Activated T-cell treated with anti-CD3 and anti-CD28 coated beads, Interleukin-2, amount 50 U/mL, for 4 hours (primary cell): ENCODE measurements around the gene BRD3. TPM values are rescaled to one million over a fixed set of nuclear protein-coding genes. Genes with fewer than 3 reads are reported as not detected.

Experiments
- ATAC-seq, 2 donors: fragments of 200-7000 bp; cut with Tn5 transposase; one replicate each; pipeline ENCODE4 v1.10.0; 2021
- DNase-seq: peaks from one replicate; pipeline ENCODE4 v3.0.0-alpha.2; 2020
- H3K27me3 Mint-ChIP-seq: one replicate; pipeline ENCODE4 v1.8.0; 2021; ENCODE audit warnings: low read depth, mixed read lengths
- H3K36me3 Mint-ChIP-seq: one replicate; pipeline ENCODE4 v1.8.0; 2022; ENCODE audit warnings: mixed read lengths; ENCODE audit not compliant: insufficient read depth
- H3K4me1 Mint-ChIP-seq: one replicate; pipeline ENCODE4 v1.8.0; 2021; ENCODE audit warnings: low read depth, mixed read lengths
- H3K4me3 Mint-ChIP-seq: one replicate; pipeline ENCODE4 v1.8.0; 2021; ENCODE audit warnings: mild to moderate bottlenecking, moderate library complexity, mixed read lengths
- H3K9me3 Mint-ChIP-seq: one replicate; pipeline ENCODE4 v1.8.0; 2021; ENCODE audit warnings: mixed read lengths
- total RNA-seq, 3 donors: library from RNA; stranded (reverse); gene quantifications; one replicate each; pipeline ENCODE4 v1.2.1, GENCODE V29; 2021

BRD3 gene
- total RNA-seq, 3 donors from 2014 or later: 29.3 to 38.2 (median 32.4) TPM

- Mint-ChIP-seq H3K4me1 (no peaks in the 10 kb centered on the region), H3K9me3 (no peaks in the 10 kb centered on the region), H3K27me3 (no peaks in the 10 kb centered on the region), H3K4me3 (no peak overlapping the region), H3K36me3 (no peaks in the 10 kb centered on the region)
- DNase-seq (no peak), ATAC-seq (no peak)
These were observed 84.7 kb downstream of the BRD3 start for GRCh38 chr9:133982971-133983720.

GRCh38 chr9:133981958-133982681, 85.7 kb downstream of the BRD3 start:
- Mint-ChIP-seq H3K36me3 (no peaks in the 10 kb centered on the region), H3K27me3 (no peaks in the 10 kb centered on the region), H3K4me1 (no peaks in the 10 kb centered on the region), H3K4me3 (no peak overlapping the region), H3K9me3 (no peaks in the 10 kb centered on the region)
- DNase-seq (no peak), ATAC-seq (no peak)

- Mint-ChIP-seq H3K36me3 (no peaks in the 10 kb centered on the region), H3K9me3 (no peaks in the 10 kb centered on the region), H3K4me3 (no peak overlapping the region), H3K4me1 (no peaks in the 10 kb centered on the region), H3K27me3 (no peaks in the 10 kb centered on the region)
- ATAC-seq (no peak), DNase-seq (no peak)
These were observed 86.3 kb downstream of the BRD3 start for GRCh38 chr9:133981589-133981957.

GRCh38 chr9:133980864-133981588, 86.8 kb downstream of the BRD3 start:
- Mint-ChIP-seq H3K4me1 (no peaks in the 10 kb centered on the region), H3K9me3 (no peaks in the 10 kb centered on the region), H3K4me3 (no peak overlapping the region), H3K36me3 (no peaks in the 10 kb centered on the region), H3K27me3 (no peaks in the 10 kb centered on the region)
- ATAC-seq (no peak), DNase-seq (no peak)

Other genes starting within 250 kb of the BRD3 start
- gene VAV2, start 75.7 kb downstream of the BRD3 start, total RNA-seq: 1 to 10 TPM; 2.7 to 3.7 (median 3.2) TPM
- 10 to 100 TPM; 11.9 to 15.5 (median 13.9) TPM for gene BRD3OS, start 42.5 kb downstream of the BRD3 start, total RNA-seq
- 10 to 100 TPM; 67.7 to 84.6 (median 71.1) TPM for gene WDR5, start 68.1 kb upstream of the BRD3 start, total RNA-seq
- gene RNU6ATAC, start 96.5 kb upstream of the BRD3 start, total RNA-seq: 10 to 100 TPM; 35.6 to 48.6 (median 43.2) TPM